K562 (cell line): ENCODE results near the gene GP1BB. TPM values are rescaled to one million over a fixed set of nuclear protein-coding genes. Genes with fewer than 3 reads are reported as not detected.

Source experiments
- DPF2 ChIP-seq: fragments of 450-650 bp; IDR thresholded peaks from 2 replicates; pipeline ENCODE4 v1.6.1; 2016
- FOXJ2 ChIP-seq: fragments of 200-800 bp; sonication (Bioruptor generic); IDR thresholded peaks from 2 replicates; pipeline ENCODE4 v1.6.1; 2016; ENCODE audit warnings: missing genetic modification characterization, missing compliant biosample characterization
- GTF2A2 ChIP-seq: IDR thresholded peaks from 2 replicates; pipeline ENCODE4 v1.6.1; 2016; ENCODE audit warnings: mild to moderate bottlenecking, missing genetic modification characterization, missing compliant biosample characterization
- KDM1A ChIP-seq, 2 experiments: fragments of 450-650 bp; IDR thresholded peaks; 2 replicates each; pipeline ENCODE4 v1.6.1; 2016; ENCODE audit warnings: mild to moderate bottlenecking in 2 of 2
- MGA ChIP-seq: fragments of 450-650 bp; IDR thresholded peaks from 2 replicates; pipeline ENCODE4 v1.6.1; 2016; ENCODE audit warnings: mild to moderate bottlenecking, moderate library complexity
- POLR2B ChIP-seq: fragments of 450-650 bp; IDR thresholded peaks from 2 replicates; pipeline ENCODE4 v1.6.1; 2018; ENCODE audit warnings: low read depth; ENCODE audit not compliant: partially characterized antibody
- PTBP1 ChIP-seq: fragments of 200-400 bp; formaldehyde crosslinking; IDR thresholded peaks from 2 replicates; pipeline ENCODE4 v1.6.1; 2017; ENCODE audit warnings: low read depth, low read length
- SAP30 ChIP-seq: fragments of 200-600 bp; sonication (generic); IDR thresholded peaks from 2 replicates; pipeline ENCODE4 v1.6.1; 2012; ENCODE audit warnings: borderline replicate concordance, low read depth, mild to moderate bottlenecking, moderate library complexity, low read length, control low read depth, inconsistent platforms; ENCODE audit not compliant: insufficient read depth, poor library complexity, severe bottlenecking
- SIX5 ChIP-seq, 2 experiments: IDR thresholded peaks; 2 replicates each; pipeline ENCODE4 v1.6.1; 2011; ENCODE audit warnings: low read length in 2 of 2, borderline replicate concordance in 1 of 2, low read depth in 1 of 2, mild to moderate bottlenecking in 1 of 2, moderate library complexity in 1 of 2; ENCODE audit not compliant: insufficient read depth in 1 of 2
- SMAD4 ChIP-seq: fragments of 250-450 bp; sonication (Bioruptor Pico); conservative IDR thresholded peaks from 2 replicates; pipeline ENCODE4 v1.8.0; 2021; ENCODE audit warnings: inconsistent platforms, mild to moderate bottlenecking, moderate library complexity
- ZNF121 ChIP-seq: sonication (generic); formaldehyde crosslinking; conservative IDR thresholded peaks from 2 replicates; pipeline ENCODE4 v1.8.0; 2022; ENCODE audit warnings: missing genetic modification reagents
- ZNF589 ChIP-seq: fragments of 200-800 bp; sonication (Bioruptor generic); IDR thresholded peaks from 2 replicates; pipeline ENCODE4 v1.6.1; 2016; ENCODE audit warnings: low read depth, missing genetic modification characterization, missing compliant biosample characterization
- ZNF668 ChIP-seq: fragments of 250-450 bp; sonication (Bioruptor Pico); IDR thresholded peaks from 2 replicates; pipeline ENCODE4 v1.8.0; 2022; ENCODE audit warnings: mild to moderate bottlenecking, inconsistent platforms
- polyA plus RNA-seq, 8 experiments: library from polyadenylated mRNA; depleted of rRNA in 4 of 8; stranded (reverse) in 5 of 8; unstranded in 3 of 8; fragments of >200 nt; fragmentation: Nextera tagmentation in 2 of 8; fragmentation: Illumina TruSeq in 1 of 8; extraction: Ambion mirVana in 2 of 8; extraction: Trizol in 1 of 8; gene quantifications; 2 replicates each; pipeline versions ENCODE4 v1.2.1 to v1.2.3, GENCODE V29; 2011 to 2014; ENCODE audit warnings: inconsistent platforms in 1 of 8, missing spikeins in 1 of 8
- total RNA-seq, 7 experiments: library from RNA; depleted of rRNA in 6 of 7; stranded (reverse); fragments of >200 nt in 6 of 7; fragmentation: Illumina TruSeq in 2 of 7; extraction: Trizol in 2 of 7; gene quantifications; 2 replicates each; pipeline versions ENCODE4 v1.2.1 to v1.2.3, GENCODE V29; 2011 to 2021; ENCODE audit warnings: low replicate concordance in 1 of 7
- TF ChIP-seq, protein P1 (sequence below): IDR thresholded peaks from 2 replicates; pipeline ENCODE4 v1.6.1; 2011; ENCODE audit not compliant: insufficient read length; ENCODE audit errors: extremely low read depth

GP1BB gene
- total and polyA plus RNA-seq, 9 of the 15 experiments (the other 6 are each of a cell fraction or from before 2014, with no cell fraction given): 0.69 to 162 (median 2.8) TPM

DNA sequence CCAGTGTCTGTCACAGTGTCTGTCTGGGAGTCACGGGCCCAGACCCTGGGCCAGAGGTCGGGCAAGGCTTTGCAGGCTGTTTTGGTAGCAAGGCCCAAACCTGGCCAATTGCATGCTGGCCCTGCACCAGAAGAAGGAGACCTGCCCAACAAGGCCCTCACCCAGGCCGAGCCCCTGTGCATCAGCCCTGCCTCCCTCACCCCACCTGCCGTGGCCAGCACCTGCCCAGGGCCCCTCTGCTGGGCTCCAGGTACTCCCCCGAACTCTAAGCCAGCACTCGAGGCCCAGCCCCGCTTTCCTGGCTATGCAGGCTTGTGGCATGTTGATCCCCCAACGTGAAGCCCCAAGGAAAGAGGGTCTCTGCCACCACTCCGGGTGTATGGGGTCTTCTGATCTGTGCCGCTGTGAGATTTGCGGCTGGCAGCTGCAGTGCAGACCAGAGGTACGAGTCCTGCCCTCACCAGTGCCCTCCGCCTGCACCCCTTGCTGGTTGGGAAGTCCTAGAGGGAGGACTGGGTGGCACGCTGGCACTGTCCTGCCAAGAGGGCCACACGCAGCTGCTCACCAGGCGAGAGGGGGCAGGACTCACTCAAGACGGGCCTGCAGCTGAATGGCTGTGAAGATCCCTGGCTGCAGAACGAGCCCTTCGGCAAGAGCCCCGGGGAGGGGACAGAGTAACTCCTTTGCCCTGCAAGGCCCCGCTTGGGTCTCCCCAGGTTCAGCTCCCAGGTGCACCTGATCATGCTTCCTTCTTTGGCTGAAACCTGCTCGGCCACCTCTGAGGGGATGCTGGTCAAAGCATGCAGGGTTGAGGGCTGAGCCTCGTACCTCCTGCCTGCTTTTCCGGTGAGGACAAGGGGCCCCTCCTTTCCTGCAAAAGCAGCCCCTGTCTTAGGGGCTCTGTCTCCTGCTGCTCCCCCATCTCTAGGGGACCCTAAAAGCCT lies 15.7 kb upstream of the GP1BB start (continued):
- no peak; a peak in 1 of 4 replicates for TF ChIP-seq SIX5 (IDR thresholded peaks at IDR 0.05; ENCODE audit: borderline replicate concordance in 1 of 2, insufficient read depth in 1 of 2, low read depth in 1 of 2, low read length in 2 of 2)
- no peak for TF ChIP-seq MGA
- TF ChIP-seq ZNF668 (CRISPR knock-in tag): no peak
- TF ChIP-seq SAP30: peak; percentile 22
- TF ChIP-seq KDM1A (IDR thresholded peaks at IDR 0.05): no peak
- no peak for TF ChIP-seq FOXJ2
- no peak for TF ChIP-seq POLR2B
- TF ChIP-seq GTF2A2 (tag): no peak
- no peak for TF ChIP-seq SMAD4 (CRISPR knock-in tag)
- TF ChIP-seq, protein P1, sequence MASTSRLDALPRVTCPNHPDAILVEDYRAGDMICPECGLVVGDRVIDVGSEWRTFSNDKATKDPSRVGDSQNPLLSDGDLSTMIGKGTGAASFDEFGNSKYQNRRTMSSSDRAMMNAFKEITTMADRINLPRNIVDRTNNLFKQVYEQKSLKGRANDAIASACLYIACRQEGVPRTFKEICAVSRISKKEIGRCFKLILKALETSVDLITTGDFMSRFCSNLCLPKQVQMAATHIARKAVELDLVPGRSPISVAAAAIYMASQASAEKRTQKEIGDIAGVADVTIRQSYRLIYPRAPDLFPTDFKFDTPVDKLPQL: no peak
- no peak for TF ChIP-seq DPF2
- no peak for TF ChIP-seq ZNF121 (CRISPR knock-in tag)
- TF ChIP-seq PTBP1: no peak
- TF ChIP-seq ZNF589: no peak
